ENCODE results near the gene TEX11. TPM values are rescaled to one million over a fixed set of nuclear protein-coding genes. Genes with fewer than 3 reads are reported as not detected.
A peak's percentile ranks its signal among the peaks of the same experiment; 100 is the strongest.
"Not testable (repeated sequence)": the region's sequence is repeated elsewhere in the genome, so short reads cannot be mapped to it uniquely, and the experiment has no call there.

Gene TEX11
- total RNA-seq, 1 donor from 2014 or later = not detected

DNA sequence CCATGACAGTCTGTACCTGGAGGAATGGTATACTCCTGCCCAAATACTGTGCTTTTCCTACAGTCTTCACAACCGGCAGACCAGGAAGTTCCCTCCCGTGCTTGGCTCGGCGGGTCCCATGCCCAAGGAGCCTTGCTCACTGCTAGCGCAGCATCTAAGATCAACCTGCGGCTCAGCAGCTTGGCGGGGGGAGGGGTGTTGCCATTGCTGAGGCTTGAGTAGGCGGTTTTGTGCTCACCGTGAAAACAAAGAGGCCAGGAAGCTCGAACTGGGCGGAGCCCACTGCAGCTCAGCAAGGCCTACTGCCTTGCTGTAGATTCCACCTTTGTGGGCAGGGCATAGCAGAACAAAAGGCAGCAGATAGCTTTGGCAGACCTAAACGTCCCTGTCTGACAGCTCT is 152.7 kb downstream of the TEX11 start:
- DNase-seq = no peak

DNA sequence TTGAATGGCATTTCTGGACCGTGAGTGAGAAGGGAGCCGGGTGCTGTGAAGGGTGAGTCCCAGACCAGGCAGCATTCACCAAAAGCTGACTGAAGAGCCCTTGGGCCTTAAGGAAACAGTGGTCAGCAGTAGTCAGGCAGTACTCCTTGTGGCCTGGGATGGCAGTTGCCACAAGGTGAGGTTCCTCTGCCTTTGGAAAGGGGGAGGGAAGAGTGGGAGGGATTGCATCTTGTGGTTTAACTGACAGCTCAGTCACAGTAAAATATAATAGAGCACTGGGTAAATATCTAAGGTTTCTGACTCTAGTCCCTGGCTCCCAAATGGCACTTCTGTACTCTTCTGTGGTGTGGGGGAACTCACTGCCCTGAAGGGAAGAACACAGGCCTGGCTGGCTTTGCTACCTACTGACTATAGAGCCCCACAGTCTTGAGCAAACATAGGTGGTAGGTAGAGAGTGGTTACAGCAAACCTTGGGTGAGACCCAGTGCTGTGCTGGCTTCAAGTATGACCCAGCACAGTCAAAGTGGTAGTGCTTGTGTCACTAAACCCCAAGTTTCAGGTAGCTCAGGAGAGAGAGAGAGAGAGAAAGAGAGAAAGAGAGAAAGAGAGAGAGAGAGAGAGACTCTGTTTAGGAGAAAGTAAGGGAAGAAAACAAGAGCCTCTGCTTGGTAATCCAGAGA is 154.2 kb downstream of the TEX11 start:
- no peak for DNase-seq

DNA sequence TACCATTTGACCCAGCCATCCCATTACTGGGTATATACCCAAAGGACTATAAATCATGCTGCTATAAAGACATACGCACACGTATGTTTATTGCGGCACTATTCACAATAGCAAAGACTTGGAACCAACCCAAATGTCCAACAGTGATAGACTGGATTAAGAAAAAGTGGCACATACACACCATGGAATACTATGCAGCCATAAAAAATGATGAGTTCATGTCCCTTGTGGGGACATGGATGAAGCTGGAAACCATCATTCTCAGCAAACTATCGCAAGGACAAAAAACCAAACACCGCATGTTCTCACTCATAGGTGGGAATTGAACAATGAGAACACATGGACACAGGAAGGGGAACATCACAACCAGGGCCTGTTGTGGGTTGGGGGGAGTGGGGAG is 174.7 kb downstream of the TEX11 start:
- not testable (repeated sequence) for DNase-seq

DNA sequence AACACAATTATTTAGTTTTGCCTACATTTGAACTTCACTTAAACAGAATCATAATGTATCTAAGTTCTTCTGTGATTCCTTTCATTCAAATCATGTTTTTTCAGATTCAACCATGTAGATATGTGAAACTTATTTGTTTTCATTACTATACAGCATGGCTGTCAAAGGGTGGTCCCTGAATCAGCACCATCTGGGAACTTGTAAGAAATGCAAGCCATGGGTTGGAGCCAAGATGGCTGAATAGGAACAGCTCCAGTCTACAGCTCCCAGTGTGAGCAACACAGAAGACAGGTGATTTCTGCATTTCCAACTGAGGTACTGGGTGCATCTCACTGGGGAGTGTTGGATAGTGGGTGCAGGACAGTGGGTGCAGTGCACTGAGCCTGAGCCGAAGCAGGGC is 180.6 kb downstream of the TEX11 start:
- not testable (repeated sequence) for DNase-seq

DNA sequence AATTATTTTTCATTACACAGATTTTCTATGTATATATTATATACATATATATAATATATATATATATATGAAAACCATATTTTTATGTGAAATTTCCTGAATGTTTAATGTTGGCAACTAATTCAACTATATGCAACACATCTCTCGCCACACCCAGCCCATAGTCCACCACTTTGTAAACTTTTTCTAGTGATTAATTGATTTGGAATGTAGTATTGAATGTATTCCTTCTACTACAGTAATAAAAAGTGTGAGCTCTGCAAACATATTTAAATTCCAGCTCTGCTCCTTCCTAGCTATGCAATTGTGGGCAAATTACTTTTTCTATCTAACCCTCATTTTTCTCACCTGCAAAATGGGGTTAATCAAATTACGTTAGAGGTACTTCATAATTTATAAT is 187.8 kb downstream of the TEX11 start:
- no peak for DNase-seq

DNA sequence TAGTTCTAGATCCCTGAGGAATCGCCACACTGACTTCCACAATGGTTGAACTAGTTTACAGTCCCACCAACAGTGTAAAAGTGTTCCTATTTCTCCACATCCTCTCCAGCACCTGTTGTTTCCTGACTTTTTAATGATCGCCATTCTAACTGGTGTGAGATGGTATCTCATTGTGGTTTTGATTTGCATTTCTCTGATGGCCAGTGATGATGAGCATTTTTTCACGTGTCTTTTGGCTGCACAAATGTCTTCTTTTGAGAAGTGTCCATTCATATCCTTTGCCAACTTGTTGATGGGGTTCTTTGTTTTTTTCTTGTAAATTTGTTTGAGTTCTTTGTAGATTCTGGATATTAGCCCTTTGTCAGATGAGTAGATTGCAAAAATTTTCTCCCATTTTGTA is 197.2 kb downstream of the TEX11 start:
- DNase-seq = not testable (repeated sequence)

DNA sequence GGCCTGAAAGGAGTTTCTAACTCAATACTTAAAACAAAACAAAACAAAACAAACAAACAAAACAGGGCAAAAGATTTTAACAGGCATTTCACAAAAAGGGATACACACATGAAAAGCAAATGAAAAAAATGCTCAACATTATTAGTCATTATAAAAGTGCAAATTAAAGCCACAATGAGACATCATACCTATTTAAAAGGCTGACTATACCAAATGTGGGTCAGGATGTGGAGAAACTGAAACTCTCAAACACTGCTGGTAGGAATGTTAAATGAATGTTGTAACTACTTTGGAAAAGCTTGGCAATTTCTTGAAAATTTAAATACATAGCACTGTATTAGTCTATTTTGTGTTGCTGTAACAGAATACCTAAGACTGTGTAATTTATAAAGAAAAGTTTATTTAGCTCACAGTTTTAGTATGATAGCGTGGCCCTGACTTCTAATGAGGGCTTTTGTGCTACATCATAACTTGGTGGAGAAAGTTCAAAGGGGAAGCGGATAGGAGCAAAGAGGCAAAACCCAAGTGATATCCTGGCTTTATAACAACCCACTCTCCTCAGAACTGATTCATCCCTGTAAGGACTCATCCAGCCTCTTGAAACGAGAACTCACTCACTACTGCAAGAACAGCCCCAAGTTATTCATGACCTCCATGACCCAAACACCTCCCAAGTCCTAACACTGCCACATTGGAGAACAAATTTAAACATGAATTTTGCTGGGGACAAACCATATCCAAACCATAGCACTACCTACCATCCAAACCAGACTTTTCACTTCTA is 214.0 kb downstream of the TEX11 start:
- DNase-seq = no peak

DNA sequence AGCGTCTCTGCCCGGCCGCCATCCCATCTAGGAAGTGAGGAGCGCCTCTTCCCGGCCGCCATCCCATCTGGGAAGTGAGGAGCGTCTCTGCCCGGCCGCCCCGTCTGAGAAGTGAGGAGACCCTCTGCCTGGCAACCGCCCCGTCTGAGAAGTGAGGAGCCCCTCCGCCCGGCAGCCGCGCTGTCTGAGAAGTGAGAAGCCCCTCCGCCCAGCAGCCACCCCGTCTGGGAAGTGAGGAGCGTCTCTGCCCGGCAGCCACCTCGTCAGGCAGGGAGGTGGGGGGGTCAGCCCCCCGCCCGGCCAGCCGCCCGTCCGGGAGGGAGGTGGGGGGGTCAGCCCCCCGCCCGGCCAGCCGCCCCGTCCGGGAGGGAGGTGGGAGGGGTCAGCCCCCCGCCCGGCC is 229.1 kb downstream of the TEX11 start:
- not testable (repeated sequence) for DNase-seq

DNA sequence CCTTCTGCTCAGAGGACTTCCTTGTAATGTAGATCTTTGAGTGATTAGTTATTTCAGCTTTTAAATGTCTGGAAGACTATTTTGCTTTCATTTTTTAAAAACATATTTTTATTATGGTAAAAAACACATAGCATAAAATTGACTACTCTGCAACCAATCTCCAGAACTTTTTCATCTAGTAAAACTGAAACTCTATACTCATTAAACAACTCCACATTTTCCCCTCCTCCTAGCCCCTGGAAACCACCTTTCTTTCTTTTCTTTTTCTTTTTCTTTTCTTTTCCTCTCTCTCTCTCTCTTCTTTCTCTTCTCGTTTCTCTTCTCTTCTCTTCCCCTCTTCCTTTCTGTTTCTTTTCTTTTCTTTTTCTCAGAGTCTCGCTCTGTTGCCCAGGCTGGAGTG is 233.2 kb downstream of the TEX11 start:
- no peak for DNase-seq

DNA sequence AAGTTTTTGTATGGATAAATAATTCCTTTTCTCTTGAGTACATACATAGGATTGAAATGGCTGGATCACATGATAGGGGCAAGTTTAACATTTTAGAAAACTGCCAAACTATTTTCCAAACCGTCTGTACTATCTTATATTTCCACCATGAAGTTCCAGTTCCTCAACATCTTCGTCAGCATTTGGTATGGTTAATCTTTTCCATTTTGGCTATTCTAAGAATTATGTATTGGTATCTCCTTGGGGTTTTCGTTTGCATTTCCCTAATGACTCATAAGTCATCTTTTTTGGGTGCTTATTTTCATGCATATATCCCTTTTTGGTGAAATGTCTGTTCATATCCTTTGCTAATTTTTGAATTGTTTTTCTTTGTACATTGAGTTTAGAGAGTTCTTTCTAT is 236.2 kb downstream of the TEX11 start:
- DNase-seq = no peak

DNA sequence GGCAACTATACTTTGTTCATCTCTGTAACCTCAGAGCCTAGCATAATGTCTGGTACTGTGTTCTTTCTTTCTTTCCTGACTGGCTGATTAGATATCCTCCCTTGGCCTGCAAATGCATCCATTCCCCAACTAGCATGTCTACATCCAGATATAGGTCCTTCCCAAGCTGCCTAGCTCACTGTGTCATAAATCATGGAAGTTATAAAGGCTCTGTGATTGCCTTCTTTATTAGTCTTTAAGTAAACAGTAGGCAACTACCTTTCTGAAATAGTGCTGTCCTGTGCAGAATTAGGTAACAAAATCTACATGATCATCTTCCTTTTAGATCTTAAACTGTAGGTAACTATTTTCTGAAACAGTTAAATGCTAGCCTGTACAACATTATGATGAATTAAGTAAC is 239.4 kb downstream of the TEX11 start:
- DNase-seq = no peak

DNA sequence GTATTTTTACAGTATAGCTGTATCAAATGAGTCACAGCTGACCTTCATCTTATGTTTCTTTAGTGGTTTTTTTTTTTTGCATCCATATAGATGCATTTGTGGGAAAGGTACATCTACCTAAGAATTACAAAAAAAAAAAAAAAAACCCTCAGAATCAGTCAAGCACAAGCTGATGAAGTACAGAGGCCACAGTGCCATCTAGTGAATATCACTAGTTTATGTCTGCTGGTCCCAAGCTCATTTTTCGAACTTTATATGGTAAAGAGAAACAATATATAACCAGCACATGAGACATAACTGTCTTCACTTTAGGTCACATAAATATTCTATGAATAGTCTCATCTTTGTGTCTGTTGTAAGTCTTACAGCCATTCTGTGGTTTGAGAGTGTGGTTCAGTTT is 243.8 kb downstream of the TEX11 start:
- DNase-seq = peak; percentile 42

DNA sequence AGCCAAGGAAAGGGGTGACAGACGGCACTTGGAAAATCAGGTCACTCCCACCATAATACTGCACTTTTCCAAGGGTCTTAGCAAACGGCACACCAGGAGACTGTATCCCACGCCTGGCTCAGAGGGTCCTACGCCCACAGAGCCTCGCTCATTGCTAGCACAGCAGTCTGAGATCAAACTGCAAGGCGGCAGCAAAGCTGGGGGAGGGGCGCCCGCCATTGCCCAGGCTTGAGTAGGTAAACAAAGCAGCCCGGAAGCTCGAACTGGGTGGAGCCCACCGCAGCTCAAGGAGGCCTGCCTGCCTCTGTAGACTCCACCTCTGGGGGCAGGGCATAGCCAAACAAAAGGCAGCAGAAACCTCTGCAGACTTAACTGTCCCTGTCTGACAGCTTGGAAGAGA is 247.4 kb downstream of the TEX11 start:
- not testable (repeated sequence) for DNase-seq

DNA sequence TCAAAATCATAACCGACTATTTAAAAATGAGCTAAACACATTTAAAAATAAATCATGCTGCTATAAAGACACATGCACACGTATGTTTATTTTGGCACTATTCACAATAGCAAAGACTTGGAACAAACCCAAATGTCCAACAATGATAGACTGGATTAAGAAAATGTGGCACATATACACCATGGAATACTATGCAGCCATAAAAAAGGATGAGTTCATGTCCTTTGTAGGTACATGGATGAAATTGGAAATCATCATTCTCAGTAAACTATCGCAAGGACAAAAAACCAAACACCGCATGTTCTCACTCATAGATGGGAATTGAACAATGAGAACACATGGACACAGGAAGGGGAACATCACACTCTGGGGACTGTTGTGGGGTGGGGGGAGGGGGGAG is 251.0 kb downstream of the TEX11 start:
- not testable (repeated sequence) for DNase-seq

DNA sequence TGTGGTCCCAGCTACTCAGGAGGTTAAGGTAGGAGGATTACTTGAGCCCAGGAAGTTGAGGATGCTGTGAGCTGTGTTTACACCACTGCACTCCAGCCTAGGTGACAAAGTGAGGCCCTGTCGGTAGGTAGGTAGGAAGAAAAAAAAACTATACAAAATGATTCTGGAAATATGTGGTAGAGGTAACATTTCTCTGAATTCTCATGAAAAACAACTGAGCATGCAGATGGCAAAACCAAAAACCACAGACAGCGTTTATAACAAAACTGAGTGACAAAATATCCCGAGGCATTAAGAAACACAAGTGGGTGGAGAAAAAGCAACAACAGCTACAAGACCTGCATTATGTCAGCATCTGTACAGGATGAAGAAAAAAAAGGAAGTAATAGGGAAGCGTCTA is 252.2 kb downstream of the TEX11 start:
- no peak for DNase-seq

DNA sequence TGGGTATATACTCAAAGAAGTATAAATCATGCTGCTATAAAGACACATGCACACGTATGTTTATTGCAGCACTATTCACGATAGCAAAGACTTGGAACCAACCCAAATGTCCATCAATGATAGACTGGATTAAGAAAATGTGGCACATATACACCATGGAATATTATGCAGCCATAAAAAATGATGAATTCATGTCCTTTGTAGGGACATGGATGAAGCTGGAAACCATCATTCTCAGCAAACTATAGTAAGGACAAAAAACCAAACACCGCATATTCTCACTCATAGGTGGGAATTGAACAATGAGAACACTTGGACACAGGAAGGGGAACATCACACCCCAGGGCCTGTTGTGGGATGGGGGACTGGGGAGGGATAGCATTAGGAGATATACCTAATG is 260.6 kb downstream of the TEX11 start:
- not testable (repeated sequence) for DNase-seq

DNA sequence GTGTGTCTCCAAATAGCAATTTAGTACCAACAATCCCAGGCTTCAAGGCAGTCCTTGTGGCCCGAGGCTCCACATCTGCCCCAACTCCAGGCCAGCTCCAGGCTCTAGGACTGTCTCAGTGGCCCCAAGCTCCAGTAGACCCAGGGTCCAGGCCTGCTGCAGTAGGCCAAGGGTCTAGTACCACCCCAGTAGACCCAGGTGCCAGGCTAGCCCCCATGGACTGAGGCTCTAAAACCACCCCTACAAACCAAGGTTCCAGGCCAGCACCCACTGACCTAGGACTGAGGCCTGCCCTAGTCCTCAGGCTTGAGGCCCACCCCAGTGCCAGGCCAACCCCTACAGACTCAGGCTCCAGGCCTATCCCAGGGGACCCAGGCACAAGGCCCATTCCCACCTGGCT is 272.3 kb downstream of the TEX11 start:
- no peak for DNase-seq

DNA sequence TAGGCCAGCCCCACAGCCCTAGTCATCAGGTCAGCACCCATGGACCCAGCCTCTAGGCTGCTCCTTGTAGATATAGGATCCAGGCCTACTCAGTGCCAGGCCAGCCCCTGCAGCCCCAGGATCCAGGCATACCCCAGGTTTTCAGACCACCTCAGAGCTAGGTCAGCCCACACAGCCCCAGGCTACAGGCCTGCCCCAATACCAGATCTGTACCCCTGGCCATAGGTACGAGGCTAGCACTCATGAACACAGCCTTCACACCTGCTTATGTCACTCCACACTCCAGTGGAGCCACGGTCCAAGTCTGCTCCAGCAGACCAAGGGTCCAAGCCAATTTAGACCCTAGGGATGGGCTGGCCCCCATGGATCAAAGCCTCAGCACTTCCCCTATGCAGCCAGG is 272.8 kb downstream of the TEX11 start:
- DNase-seq = no peak

DNA sequence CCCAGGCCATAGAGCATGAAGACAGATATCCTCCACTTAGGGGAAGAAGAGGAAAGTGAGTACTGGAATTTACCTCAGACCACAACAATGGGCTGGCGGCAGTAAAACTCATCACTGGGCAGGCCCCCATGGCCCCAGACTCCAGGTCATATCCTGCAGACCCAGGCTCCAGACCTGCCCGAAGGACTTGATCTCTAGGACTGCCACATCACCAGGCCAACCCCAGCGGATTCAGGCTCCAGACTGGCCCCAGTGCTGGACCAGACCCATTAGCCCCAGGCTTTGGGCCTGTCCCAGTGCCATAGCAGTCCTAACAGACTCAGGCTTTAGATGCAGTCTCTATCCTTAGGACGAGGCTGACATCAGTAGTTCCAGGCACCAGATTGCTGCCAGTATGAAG is 273.3 kb downstream of the TEX11 start:
- no peak for DNase-seq

DNA sequence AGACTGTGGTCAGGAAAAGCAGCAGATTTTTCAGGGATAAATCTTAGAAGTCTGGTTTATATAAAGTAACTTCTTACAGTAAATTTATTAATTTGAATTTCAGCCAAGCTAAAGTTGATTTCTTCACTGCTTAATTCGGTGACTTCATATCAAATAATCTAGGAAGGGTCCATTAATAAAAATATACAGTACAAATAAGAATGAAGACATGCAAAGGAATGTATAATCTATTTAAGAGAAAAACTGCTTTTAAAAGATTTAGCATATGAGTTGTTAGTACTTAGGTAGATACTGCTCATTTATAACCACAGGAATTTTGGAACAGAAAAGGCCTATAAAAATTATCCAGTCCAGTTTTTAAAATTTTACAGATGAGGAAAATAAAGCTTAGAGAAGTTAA is 286.8 kb downstream of the TEX11 start:
- no peak for DNase-seq

DNA sequence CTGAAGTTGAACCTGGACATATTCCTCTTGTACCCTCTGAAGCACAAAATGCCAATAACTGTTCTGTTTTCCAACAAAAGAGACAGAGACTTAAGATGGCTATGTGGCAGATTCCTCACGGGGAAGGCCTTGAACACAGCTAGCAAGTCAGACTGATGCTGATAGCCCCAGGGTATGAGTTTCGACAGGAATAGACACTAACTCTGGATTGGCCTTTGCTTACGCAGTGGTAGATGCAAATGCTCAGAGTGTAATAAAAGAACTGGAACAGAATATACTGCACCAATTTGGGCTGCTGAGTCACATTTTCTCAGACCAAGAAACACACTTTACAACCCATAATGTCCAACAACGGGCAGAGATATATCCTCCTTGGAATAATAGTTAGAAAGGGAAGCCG is 290.0 kb downstream of the TEX11 start:
- DNase-seq = no peak

DNA sequence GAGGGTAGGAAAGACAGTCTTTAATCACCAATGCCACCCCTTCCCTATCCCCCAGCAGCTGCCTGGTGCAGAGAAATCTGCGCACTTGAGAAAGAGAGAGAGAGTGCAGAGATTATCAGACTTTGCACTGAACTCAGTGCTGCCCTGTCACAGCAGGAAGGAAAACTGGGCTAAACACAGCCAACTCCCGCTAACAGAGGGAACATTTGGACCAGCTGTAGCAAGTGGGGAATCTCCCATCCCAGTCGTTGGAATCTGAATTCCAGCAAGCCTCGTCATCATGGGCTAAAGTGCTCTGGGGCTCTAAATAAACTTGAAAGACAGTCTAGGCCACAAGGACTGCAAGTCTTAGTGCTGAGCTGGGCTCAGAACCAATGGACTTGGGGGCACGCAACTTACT is 295.2 kb downstream of the TEX11 start:
- no peak for DNase-seq

DNA sequence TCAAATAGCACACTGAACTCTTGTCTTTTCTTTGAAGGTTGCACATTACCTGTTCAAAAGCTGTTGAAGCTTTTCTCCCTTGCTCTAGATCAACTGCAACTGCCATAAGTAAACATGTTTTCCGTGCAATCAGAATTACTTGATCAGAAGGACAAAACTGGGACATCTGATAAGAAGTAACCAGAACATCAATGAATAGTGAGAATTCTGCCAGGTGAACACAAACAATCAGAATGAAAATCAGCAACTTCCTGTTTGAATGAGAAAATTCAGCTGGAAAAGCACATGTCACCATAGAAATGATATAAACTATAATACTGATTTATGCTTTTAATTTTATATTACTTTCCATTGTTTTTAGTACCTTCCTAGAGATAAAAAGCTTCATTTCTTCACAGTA is 303.2 kb downstream of the TEX11 start:
- DNase-seq = no peak

DNA sequence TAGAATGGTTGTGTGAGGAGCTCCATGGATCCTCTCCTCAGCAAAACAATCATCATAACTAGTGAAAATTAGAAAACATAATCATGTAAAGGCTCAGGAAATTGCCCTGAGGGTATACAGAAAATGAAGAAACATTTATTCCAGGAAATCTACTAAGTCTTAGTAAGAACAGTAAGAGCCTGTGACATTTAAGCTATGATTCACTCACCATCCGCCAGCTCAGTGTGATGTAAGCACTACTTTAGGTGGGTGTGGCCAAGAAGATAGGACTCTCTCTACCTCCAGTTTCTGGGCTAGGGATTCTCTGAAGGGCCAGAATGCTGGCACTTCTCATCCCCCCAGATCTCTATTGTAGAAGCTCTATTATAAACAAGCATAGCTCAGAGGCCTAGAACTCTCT is 316.4 kb downstream of the TEX11 start:
- peak; percentile 0 for DNase-seq

DNA sequence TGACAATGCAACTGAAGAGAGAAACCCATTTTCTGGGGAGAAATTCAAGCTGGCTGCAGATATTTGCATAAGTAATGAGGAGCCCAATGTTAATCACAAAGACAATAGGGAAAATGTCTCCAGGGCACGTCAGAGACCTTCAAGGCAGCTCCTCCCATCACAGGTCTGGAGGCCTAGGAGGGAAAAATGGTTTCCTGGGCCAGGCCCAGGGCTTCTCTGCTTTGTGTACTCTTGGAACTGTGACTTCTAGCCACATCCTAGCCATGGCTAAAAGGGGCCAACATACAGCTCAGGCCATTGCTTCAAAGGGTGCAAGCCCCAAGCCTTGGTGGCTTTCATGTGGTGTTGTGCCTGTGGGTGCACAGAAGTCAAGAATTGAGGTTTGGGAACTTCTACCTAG is 321.4 kb downstream of the TEX11 start:
- not testable (repeated sequence) for DNase-seq
